NCI-H2171 (cell line): ENCODE results near the gene OR4E2.
"Not testable (repeated sequence)": the region's sequence is repeated elsewhere in the genome, so short reads cannot be mapped to it uniquely, and the experiment has no call there.

Experiments used
- DNase-seq: peaks from one replicate; lab custom pipeline; 2025; lab: John Stamatoyannopoulos, UW

OR4E2 gene

DNA sequence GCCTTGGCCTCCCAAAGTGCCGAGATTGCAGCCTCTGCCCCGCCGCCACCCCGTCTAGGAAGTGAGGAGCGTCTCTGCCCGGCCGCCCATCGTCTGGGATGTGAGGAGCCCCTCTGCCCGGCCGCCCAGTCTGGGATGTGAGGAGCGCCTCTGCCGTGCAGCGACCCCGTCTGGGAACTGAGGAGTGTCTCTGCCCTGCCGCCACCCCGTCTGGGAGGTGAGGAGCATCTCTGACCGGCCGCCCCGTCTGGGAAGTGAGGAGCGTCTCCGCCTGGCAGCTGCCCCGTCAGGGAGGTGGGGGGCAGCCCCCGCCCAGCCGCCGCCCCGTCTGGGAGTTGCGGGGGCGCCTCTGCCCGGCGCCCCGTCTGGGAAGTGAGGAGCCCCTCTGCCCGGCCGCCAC is 44.0 kb downstream of the OR4E2 start:
- DNase-seq, result not testable (repeated sequence)

DNA sequence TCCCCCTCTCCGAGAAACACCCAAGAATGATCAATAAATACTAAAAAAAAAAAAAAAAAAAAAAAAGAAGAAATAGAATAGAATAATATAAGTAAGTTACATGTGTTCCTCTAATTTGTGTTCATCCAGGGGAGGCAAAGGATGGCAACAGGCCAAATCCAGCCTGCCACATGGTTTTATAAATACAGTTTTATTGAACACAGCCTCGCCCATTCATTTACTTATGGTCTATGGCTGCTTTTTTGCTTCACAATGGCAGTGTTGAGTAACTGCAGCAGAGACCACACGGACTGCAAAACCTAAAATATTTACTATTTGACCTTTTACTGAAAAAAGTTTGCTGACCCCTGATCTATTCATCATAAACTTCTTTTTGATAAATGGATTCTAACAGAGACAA is 44.9 kb downstream of the OR4E2 start:
- DNase-seq, result not testable (repeated sequence)

DNA sequence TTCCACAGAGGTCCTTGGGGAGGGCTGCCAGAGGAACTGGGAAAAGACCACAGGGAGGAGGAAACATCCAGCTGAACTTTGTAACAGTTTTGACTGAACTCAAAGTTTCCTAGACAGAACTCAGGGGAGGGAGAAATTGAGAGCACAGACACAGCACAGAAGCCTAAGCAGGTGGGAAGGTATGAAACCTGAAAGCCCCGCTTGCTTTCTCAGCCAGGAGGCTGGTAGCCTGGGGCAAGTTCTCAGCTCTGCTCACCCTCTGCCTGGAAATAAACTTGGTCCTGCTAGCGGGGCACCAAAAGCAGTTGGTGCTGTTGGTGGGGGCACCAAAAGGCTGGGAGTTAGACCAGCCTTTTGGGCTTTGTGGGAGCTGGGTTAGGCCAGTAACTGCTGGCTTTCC is 45.9 kb downstream of the OR4E2 start:
- DNase-seq, result no peak

DNA sequence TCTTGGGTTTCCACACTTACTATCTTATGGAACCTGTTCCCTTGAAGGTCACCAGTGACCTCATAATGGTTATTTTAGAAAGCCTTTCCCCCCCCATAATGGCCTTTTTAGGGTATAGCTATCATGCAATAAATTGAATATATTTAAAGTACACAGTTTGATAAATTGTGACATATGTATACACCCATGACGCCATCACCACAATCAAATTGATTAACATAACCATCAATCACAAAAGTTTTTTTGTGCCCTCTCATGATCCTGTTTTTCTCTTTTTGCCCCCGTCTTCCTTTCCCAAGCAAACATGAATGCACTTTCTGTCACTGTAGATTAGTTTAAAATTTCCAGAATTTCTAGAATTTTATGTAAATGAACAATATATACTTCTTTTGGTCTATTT is 48.7 kb downstream of the OR4E2 start:
- no peak for DNase-seq

DNA sequence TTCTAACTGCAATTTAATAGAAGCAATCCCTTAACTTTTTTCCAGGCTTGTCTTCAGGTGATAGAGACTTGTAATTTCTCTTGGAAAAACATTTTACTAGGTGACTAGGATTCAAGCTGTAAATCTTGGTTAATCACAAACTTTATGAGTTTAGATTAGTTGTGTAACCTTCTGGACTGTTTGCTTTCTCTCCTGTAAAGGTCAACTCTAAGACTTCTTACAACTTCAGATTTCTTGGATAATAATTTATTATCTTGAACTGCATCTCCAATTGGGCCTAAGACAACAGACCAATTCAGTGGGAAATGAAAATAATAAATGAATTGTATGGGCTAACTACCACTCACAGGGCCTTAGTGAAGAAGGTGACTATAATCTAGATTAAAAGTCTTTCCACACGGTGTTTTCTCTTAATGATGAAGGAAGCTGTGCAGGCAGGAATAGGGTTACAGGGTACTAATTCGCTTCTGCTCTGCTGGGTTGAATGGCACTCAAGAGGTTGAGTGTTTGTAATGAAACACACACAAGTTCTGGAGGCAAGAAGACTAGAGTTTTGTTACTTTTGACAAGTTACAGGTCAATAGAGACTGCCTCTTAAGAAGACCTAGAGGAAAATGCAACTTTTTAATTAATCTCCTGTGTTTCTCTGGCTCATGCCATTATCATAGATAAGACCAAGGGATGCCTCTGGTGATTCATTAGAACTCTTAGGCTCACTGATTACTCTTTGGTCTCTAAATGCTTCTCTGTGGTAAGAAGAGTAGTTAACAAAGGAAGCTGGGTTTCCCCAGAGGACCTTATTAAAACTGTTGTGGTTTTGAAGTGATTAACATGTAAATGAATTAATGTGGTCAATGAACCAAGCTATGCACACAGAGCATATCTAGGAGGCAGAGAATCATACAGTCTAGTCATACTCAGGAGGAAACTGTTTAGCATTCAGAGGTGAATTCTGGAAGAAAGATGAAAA is 50.0 kb downstream of the OR4E2 start:
- no peak for DNase-seq

DNA sequence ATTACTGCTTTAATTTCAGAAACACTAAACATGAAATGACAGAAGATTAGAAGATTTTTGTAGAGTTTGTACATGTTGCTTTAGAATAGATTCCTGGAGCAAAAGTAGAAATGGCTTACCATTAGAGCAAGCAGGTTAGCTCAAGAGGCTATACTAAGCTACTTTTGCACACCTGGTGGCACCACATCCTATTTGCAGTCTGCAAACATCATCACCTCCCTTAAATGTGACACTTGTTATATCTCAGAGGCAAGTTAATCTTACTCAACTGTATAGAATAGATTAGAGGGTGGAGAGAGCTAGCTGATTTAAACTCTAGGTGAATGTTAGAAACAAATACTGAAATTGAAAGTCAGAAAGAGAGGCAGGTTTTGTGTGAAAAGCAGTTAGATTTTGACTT is 50.7 kb downstream of the OR4E2 start:
- DNase-seq, result no peak

DNA sequence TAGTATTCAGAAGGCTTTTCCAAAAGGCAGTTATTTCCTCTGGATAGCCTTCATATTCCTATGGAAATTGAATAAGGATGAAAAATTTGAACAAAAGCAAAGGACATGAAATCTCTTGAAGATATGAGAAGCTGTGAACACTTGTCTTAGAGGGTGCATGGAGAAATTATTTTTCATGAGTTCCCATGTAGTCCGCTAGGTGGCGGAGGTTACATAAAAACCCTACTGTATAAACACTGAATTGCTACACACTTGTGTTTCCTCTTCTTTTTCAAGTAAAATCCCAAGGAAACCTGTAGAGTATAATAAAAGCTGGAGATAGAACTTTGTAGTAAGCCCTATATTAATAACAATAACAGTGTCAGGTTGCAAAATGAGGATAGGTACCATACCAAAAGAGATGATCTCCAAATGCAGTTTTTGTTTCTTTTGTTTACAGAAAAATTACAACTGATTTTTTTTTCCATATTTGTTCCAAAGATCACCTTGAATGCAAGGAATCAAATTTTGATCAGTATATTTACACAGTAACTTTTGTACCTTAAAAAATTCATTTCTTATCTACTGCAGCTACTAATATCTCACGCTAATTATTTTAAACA is 57.8 kb downstream of the OR4E2 start:
- DNase-seq, result peak; percentile 67

DNA sequence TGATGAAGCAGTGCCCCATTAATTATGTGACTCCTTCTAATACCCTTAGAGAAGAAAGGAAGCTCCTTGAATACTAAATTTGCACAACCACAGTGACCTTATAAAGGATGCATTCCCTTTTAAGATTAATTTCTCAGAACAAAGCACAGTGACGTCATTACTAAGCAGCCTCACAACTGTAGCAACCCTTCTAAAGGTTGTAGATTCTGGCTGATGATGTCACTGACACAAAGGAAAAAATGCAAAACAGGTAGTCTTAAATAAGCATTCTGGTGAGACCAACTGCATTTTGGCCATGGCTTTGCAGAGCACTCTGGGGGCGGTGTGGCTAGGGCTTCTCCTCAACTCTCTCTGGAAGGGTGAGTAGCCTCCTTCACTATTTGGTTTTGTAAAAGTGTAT is 58.4 kb downstream of the OR4E2 start:
- no peak for DNase-seq

DNA sequence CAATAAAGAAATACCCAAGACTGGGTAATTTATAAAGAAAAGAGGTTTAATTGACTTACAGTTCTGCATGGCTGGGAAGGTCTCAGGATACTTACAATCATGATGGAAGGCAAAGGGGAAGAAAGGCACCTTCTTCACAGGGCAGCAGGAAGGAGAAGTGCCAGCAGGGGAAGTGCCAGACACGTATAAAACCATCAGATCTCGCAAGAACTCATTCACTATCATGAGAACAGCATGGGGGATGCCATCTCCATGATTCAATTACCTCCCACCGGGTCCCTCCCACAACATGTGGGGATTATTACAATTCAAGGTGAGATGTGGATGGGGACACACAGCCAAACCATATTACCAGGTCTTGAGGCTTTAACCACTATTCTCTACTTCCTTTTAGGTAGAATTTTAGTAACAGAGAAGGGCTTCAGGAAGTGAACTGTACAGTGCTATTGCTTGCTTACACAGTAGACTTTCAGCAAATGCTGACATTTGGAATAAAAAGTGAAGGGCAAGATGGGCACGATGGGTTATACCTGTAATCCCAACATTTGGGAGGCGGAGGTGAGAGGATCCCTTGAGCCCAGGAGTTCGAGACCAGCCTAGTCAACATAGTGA is 60.8 kb downstream of the OR4E2 start:
- no peak for DNase-seq
